Naive thymus-derived CD8-positive, alpha-beta T cell (primary cell): ENCODE results near the gene AARS2. TPM values are rescaled to one million over a fixed set of nuclear protein-coding genes. Genes with fewer than 3 reads are reported as not detected.
A peak's percentile ranks its signal among the peaks of the same experiment; 100 is the strongest.

ENCODE experiments used
- ATAC-seq, 2 donors: fragments of 150-1000 bp; cut with Tn5 transposase in 1 of 2; sonication (Bioruptor Pico), chemical (Tn5 transposase) in 1 of 2; 1 replicate in 1 of 2; 2 replicates in 1 of 2; pipeline ENCODE4 v1.10.0; 2021; ENCODE audit warnings: mild to moderate bottlenecking in 2 of 2, moderate library complexity in 2 of 2
- POLR2A ChIA-PET: fragments of 350-600 bp; sonication (Branson Sonifier 250); formaldehyde crosslinking; loops from one replicate; lab custom pipeline; 2021; ENCODE audit warnings: antibody characterized with exemption; lab: Charles Lee
- DNase-seq, 10 donors: peaks; one replicate each; pipeline versions ENCODE4 v3.0.0 to v3.0.0-alpha.2; 2020 to 2022
- H3K27ac Mint-ChIP-seq, 10 donors: one replicate each; pipeline ENCODE4 v1.8.0; 2020 to 2022; ENCODE audit warnings: mild to moderate bottlenecking in 10 of 10, mixed read lengths in 10 of 10, moderate library complexity in 4 of 10, inconsistent platforms in 1 of 10
- H3K27me3 Mint-ChIP-seq, 5 donors: one replicate each; pipeline ENCODE4 v1.8.0; 2021 to 2022; ENCODE audit warnings: mixed read lengths in 5 of 5
- H3K36me3 Mint-ChIP-seq, 3 donors: one replicate each; pipeline ENCODE4 v1.8.0; 2020 to 2022; ENCODE audit warnings: mixed read lengths in 3 of 3, mild to moderate bottlenecking in 2 of 3, inconsistent platforms in 1 of 3
- H3K4me1 Mint-ChIP-seq, 4 donors: one replicate each; pipeline ENCODE4 v1.8.0; 2021 to 2022; ENCODE audit warnings: mixed read lengths in 4 of 4
- H3K4me3 Mint-ChIP-seq, 10 donors: one replicate each; pipeline ENCODE4 v1.8.0; 2020 to 2022; ENCODE audit warnings: mild to moderate bottlenecking in 10 of 10, mixed read lengths in 10 of 10, moderate library complexity in 6 of 10, inconsistent platforms in 1 of 10
- H3K9me3 Mint-ChIP-seq, 9 donors: one replicate each; pipeline ENCODE4 v1.8.0; 2020 to 2022; ENCODE audit warnings: mixed read lengths in 9 of 9, mild to moderate bottlenecking in 3 of 9, inconsistent platforms in 1 of 9, moderate library complexity in 1 of 9
- polyA plus RNA-seq, 3 donors: library from polyadenylated mRNA; unstranded; fragments of 300-500 nt; fragmentation: Illumina TruSeq; gene quantifications; one replicate each; pipeline ENCODE4 v1.2.3, GENCODE V29; 2021
- total RNA-seq, 8 experiments: library from RNA in 2 of 8; stranded (reverse) in 2 of 8; gene quantifications; one replicate each; pipeline ENCODE4 v1.2.3 and lab custom pipeline; 2021 to 2026

AARS2 gene
- total and polyA plus RNA-seq, 5 experiments from 2014 or later: 5.2 to 24.1 (median 13.5) TPM

- Mint-ChIP-seq H3K27ac (no peak overlapping the region), H3K9me3 (no peaks in the 10 kb centered on the region), H3K36me3 (peaks cover 0 to 69% (median 13%) of the 10 kb centered on the region in 3 donors), H3K4me1 (peaks cover 3 to 12% (median 10%) of the 10 kb centered on the region in 4 donors), H3K27me3 (no peaks in the 10 kb centered on the region), H3K4me3 (no peak overlapping the region)
- DNase-seq: no peak
- POLR2A ChIA-PET: interaction anchor here (0.8 kb wide), 1 partner anchor 1039 kb away, joined by 3 read pairs; no protein-coding TSS in a partner anchor
- ATAC-seq: no peak
These were observed 6.4 kb downstream of the AARS2 start for GRCh38 chr6:44306710-44307109.

- H3K36me3 Mint-ChIP-seq: peaks cover 0 to 69% (median 14%) of the 10 kb centered on the region in 3 donors
These were observed 7.9 kb downstream of the AARS2 start for GRCh38 chr6:44305200-44305725.

GRCh38 chr6:44304282-44305199 is 8.6 kb downstream of the AARS2 start:
- H3K4me1 Mint-ChIP-seq: peaks cover 0 to under 1% (median under 1%) of the 10 kb centered on the region in 4 donors
- no peaks in the 10 kb centered on the region for H3K27me3 Mint-ChIP-seq
- ATAC-seq: peak; percentile 74 to 81
- no peaks in the 10 kb centered on the region for H3K9me3 Mint-ChIP-seq
- peak in 9 of 10 donors; percentile 19 to 52 (median 42) for DNase-seq
- POLR2A ChIA-PET: interaction anchor here (0.8 to 1.5 kb wide), 4 partner anchors 15 to 59 kb away, joined by 3 to 7 read pairs (median 3); no protein-coding TSS in a partner anchor
- peak overlapping the region in 2 of 10 donors; percentile 18 to 48 for H3K27ac Mint-ChIP-seq
- H3K4me3 Mint-ChIP-seq: no peak overlapping the region
- peaks cover 0 to 68% (median 14%) of the 10 kb centered on the region in 3 donors for H3K36me3 Mint-ChIP-seq

More at GRCh38 chr6:44305200-44305725, 7.9 kb downstream of the AARS2 start:
- no peaks in the 10 kb centered on the region for H3K27me3 Mint-ChIP-seq
- no peak for ATAC-seq
- POLR2A ChIA-PET: interaction anchor here (0.6 to 1.5 kb wide), 5 partner anchors 16 to 1932 kb away, joined by 3 to 7 read pairs (median 3); no protein-coding TSS in a partner anchor
- H3K9me3 Mint-ChIP-seq: no peaks in the 10 kb centered on the region
- H3K27ac Mint-ChIP-seq: no peak overlapping the region
- no peak overlapping the region for H3K4me3 Mint-ChIP-seq
- DNase-seq: no peak
- peaks cover 2 to 7% (median 5%) of the 10 kb centered on the region in 4 donors for H3K4me1 Mint-ChIP-seq

- H3K4me3 Mint-ChIP-seq: no peak overlapping the region
- ATAC-seq (no peak), DNase-seq (no peak)
- H3K27ac Mint-ChIP-seq: peak overlapping the region in 1 of 10 donors; percentile 48
- POLR2A ChIA-PET: no interaction called here
- peaks cover 0 to 63% (median 12%) of the 10 kb centered on the region in 3 donors for H3K36me3 Mint-ChIP-seq
- H3K4me1 Mint-ChIP-seq: peaks cover 0 to 5% (median 2%) of the 10 kb centered on the region in 4 donors
- no peaks in the 10 kb centered on the region for H3K9me3 Mint-ChIP-seq
- H3K27me3 Mint-ChIP-seq: no peaks in the 10 kb centered on the region
These were observed 9.3 kb downstream of the AARS2 start for GRCh38 chr6:44303842-44304241.

- Mint-ChIP-seq H3K4me1 (peaks cover under 1 to 10% (median 4%) of the 10 kb centered on the region in 4 donors), H3K36me3 (peaks cover 0 to 54% (median 12%) of the 10 kb centered on the region in 3 donors), H3K27me3 (no peaks in the 10 kb centered on the region), H3K4me3 (no peak overlapping the region), H3K9me3 (no peaks in the 10 kb centered on the region), H3K27ac (no peak overlapping the region)
- POLR2A ChIA-PET: interaction anchor here (0.8 kb wide), 1 partner anchor 11 kb away, joined by 3 read pairs; no protein-coding TSS in a partner anchor
- ATAC-seq (no peak), DNase-seq (no peak)
These were observed 10.3 kb downstream of the AARS2 start for GRCh38 chr6:44302856-44303255.

- ATAC-seq: no peak
- Mint-ChIP-seq H3K4me3 (no peak overlapping the region), H3K4me1 (peaks cover 3 to 17% (median 6%) of the 10 kb centered on the region in 4 donors), H3K27ac (peak overlapping the region in 1 of 10 donors; percentile 24), H3K9me3 (no peaks in the 10 kb centered on the region), H3K36me3 (peaks cover 0 to 50% (median 12%) of the 10 kb centered on the region in 3 donors), H3K27me3 (peaks cover 0 to 1% (median 0%) of the 10 kb centered on the region in 5 donors)
- POLR2A ChIA-PET: no interaction called here
- no peak for DNase-seq
These were observed 11.2 kb downstream of the AARS2 start for GRCh38 chr6:44301782-44302564.

- H3K27me3 Mint-ChIP-seq: peaks cover 3 to 10% (median 9%) of the 10 kb centered on the region in 5 donors
- POLR2A ChIA-PET: interaction anchor here (1.5 kb wide), 1 partner anchor 8 kb away, joined by 4 read pairs; no protein-coding TSS in a partner anchor
- H3K4me3 Mint-ChIP-seq: no peak overlapping the region
- H3K9me3 Mint-ChIP-seq: no peaks in the 10 kb centered on the region
- H3K36me3 Mint-ChIP-seq: peaks cover 0 to 47% (median 12%) of the 10 kb centered on the region in 3 donors
- no peak overlapping the region for H3K27ac Mint-ChIP-seq
- peaks cover 5 to 26% (median 13%) of the 10 kb centered on the region in 4 donors for H3K4me1 Mint-ChIP-seq
- ATAC-seq (no peak), DNase-seq (no peak)
These were observed 12.0 kb downstream of the AARS2 start for GRCh38 chr6:44301106-44301505.

- H3K4me3 Mint-ChIP-seq: peak overlapping the region in 1 of 10 donors; percentile 74
- no peaks in the 10 kb centered on the region for H3K9me3 Mint-ChIP-seq
- POLR2A ChIA-PET: interaction anchor here (1.5 kb wide), 1 partner anchor 9 kb away, joined by 4 read pairs; no protein-coding TSS in a partner anchor
- peaks cover 8 to 17% (median 14%) of the 10 kb centered on the region in 5 donors for H3K27me3 Mint-ChIP-seq
- DNase-seq (no peak), ATAC-seq (no peak)
- peaks cover 0 to 39% (median 12%) of the 10 kb centered on the region in 3 donors for H3K36me3 Mint-ChIP-seq
- H3K4me1 Mint-ChIP-seq: peaks cover 5 to 26% (median 13%) of the 10 kb centered on the region in 4 donors
- peak overlapping the region in 2 of 10 donors; percentile 43 to 87 for H3K27ac Mint-ChIP-seq
These were observed 12.8 kb downstream of the AARS2 start for GRCh38 chr6:44300292-44300823.

GRCh38 chr6:44298864-44299263 is 14.3 kb downstream of the AARS2 start:
- H3K4me1 Mint-ChIP-seq: peaks cover 5 to 26% (median 13%) of the 10 kb centered on the region in 4 donors
- H3K27me3 Mint-ChIP-seq: peaks cover 11 to 32% (median 26%) of the 10 kb centered on the region in 5 donors
- H3K36me3 Mint-ChIP-seq: peaks cover 0 to 36% (median 10%) of the 10 kb centered on the region in 3 donors
- peak overlapping the region in 4 of 10 donors; percentile 24 to 53 (median 40) for H3K4me3 Mint-ChIP-seq
- ATAC-seq (no peak), DNase-seq (no peak)
- H3K9me3 Mint-ChIP-seq: no peaks in the 10 kb centered on the region
- H3K27ac Mint-ChIP-seq: no peak overlapping the region
- POLR2A ChIA-PET: interaction anchor here (0.6 to 1.2 kb wide), 4 partner anchors 21 to 1556 kb away, joined by 3 to 4 read pairs (median 4); partner anchors contain the start of gene HSP90AB1

- Mint-ChIP-seq H3K27ac (no peak overlapping the region), H3K27me3 (peaks cover 15 to 39% (median 31%) of the 10 kb centered on the region in 5 donors), H3K4me1 (peaks cover 5 to 26% (median 13%) of the 10 kb centered on the region in 4 donors), H3K9me3 (no peaks in the 10 kb centered on the region), H3K36me3 (peaks cover 0 to 31% (median 6%) of the 10 kb centered on the region in 3 donors), H3K4me3 (peak overlapping the region; percentile 36 to 71 (median 60))
- POLR2A ChIA-PET: interaction anchor here (0.8 to 1.2 kb wide), 3 partner anchors 20 to 61 kb away, joined by 3 to 4 read pairs (median 3); partner anchors contain the start of gene HSP90AB1
- ATAC-seq (no peak), DNase-seq (no peak)
These were observed 14.9 kb downstream of the AARS2 start for GRCh38 chr6:44298055-44298803.
